ENCODE data around the gene ADGRF5. TPM values are rescaled to one million over a fixed set of nuclear protein-coding genes. Genes with fewer than 3 reads are reported as not detected.
A peak's percentile ranks its signal among the peaks of the same experiment; 100 is the strongest.

Gene ADGRF5
- total RNA-seq, 1 donor from 2014 or later = 39.9 TPM

DNA sequence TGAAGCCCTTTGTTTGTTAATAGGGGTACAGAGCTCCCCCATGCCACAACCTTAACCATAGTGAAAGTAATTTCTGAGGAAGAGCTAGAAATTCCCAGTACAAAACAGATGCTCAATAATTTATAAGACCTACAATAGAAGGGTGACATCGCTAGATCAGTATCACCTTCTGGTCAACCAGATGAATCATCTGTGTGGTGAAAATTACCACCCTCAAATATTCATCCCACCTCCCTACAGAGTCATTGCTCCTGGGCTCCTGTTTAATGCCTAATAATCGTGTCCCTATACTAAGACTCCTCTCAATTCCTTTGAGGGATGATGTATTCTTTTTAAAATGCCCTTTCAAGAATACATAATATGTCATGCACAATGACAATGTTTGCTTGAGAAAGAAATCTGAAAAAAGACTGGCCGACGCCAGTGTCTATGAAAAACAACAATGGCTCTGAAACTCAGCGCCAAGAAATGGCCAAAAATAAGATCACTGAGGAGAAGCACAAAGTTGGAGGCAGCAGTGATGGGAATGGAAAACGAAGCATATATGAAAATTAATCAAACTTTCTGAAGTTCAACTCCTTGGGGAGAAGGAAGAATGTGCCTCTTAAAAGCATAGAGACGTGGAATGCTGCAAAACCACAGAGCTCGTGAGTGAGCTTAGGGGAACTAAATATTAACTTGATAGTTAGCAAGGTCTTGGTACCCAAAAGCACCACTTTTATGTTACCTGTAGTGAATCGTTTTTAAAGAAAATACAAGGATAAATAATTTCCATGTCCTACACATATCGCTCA lies 11.0 kb upstream of the ADGRF5 start:
- DNase-seq = no peak

DNA sequence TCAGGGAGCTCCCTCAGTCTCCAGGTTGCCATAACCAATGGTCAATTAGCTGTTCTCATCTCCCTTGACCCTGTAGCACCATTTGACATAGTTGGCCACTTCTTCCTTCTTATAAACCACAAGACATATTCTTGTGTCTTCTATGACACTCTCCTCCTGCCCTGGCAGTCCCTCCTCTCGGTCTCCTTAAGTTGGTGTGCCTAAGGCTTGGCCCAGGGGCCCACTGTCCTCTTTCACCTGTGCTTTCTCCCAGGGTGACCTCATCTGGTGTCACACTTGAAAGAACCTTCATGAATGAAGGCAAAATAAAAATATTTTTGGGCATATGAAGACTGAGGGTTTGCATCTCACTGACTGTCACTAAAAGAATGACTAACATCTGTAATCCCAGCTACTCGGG lies 9.7 kb upstream of the ADGRF5 start:
- no peak for DNase-seq

DNA sequence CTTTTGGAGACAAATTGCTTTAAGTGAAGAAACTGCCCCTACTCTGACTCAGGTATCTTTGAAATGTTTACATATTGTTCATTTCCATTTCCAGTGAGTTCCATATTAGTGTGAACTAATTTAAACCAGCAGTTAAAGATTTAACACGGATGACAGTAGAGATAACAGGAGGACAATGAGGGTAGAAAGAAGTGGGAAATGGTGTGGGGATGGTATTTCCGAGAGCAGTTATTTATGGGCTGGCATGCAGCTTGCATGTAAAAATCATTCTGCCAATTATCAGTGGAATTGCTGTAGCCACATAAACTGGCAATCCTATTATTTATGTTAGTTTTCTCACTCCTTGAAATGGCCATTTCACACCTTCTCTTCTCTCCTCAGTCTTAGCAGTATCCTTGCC lies 8.6 kb upstream of the ADGRF5 start:
- DNase-seq = no peak

DNA sequence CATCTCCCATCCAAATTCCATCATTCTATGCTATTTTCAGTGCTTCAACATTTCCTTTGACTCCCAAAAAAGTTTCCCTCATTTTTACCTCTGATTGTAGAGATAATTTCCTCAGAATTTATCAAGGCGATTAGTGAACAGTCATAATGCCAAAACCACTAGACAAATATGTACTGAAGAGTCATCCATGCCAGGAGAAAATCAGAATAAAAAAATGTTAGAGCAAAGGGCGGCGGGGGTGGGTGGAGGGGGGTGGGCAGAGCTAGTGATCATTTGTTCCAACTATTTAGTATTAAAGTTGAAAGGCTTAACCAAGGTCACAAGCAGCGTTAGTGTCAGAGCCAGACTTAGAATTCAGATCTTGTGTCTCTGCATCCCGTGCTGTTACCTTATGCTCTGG lies 5.3 kb upstream of the ADGRF5 start:
- no peak for DNase-seq

DNA sequence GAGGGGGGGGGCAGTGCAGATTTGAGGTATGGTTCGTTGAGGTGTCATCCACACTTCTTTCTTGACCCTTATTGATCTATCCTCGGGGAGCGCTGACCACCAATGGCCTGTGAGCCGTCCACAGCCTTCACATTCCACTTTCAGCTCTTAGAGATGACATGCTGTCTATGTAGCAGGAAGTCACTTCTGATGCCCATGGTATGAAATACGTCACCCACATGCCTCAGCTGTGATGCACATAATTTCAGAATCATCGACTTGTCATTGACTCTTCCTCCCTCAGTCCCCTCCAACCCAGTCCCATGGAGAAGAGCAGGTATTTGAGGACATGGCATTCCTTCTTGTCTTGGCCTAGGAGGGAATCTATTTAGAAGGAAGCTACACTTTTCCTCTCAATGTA lies 4.7 kb upstream of the ADGRF5 start:
- DNase-seq = no peak

DNA sequence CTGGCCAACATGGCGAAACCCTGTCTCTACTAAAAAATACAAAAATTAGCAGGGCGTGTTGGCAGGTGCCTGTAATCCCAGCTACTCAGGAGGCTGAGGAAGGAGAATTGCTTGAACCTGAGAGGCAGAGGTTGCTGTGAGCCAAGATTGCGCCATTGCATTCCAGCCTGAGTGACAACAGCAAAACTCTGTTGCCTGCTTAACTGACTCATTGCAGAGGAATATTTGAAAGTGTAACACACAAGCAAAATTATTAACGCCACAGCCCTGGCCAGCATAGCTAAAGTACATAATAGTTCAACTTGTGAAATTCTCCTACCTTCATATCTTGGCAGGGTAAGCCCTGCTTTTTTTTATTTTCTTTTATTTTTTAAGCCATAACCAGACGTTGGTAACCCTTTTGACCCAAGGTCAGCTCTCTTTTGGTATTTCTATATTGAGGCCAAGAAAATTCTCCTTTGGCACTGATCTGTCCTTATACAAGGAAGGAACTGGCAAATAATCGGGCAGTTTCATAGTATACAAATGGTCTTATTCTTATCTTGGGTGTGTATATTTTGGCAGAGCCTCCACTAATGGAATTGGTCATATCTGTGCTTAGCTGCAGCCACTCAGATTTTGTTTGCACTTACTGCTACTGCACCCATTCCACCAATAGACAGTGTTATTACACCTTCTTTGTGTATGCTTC lies 4.0 kb upstream of the ADGRF5 start:
- DNase-seq = no peak

DNA sequence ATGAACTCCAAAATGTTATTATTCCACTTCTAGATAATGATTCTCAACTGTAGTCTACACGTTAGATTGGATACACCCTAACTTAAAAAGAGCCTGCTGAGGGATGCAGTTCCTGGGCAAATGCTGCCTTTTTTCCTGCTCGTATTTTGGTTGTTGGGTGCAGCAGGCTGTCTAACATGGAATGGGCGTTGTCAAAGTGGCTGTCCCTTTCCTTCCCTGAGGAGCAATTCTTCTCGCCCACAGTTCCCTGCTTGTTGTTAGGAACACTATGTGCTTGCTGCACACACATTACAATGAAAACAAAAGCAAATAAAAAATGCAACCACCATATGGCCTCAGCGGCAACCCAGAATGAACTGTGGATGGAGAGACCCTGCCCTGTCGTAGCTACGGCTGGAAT lies 1.7 kb upstream of the ADGRF5 start:
- no peak for DNase-seq

DNA sequence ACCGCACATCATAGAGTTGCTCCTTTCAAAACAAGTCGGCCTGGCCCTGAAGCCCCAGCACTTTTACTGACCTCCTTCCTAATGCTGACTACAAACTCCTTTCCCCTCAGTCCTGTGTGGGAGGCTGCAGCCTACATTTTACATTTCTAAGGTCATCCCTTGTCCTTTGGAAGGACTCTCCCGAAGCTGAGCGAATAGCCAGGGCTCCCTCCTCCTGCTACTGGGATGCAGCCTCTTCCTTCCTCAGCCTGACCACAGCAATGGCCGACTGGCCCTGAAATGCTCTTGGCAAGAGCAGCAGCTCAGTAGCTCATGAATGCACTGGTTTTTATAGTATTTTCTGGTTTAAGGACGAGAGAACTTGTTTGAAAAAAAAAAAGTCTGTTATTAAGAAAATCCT lies 679 bp downstream of the ADGRF5 start:
- DNase-seq = no peak

DNA sequence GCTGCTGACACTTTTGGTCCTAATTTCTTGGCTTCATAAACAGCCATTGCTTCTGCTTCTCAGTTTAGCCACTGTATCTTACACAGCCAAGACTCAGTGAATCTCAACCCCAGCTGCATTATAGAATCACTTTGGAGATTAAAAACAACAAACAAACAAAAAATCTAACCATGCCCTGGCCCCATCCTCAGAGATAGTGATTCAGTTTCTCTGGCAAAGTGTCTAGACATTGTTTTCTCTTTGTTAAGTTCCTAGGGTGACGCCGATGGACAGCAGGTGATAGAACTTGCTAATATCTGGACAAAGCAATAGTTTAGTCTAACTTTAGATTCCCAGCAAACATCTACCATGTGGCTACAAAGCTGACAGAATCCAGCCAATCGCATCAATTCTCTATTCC lies 2.9 kb downstream of the ADGRF5 start:
- DNase-seq = peak; percentile 10

DNA sequence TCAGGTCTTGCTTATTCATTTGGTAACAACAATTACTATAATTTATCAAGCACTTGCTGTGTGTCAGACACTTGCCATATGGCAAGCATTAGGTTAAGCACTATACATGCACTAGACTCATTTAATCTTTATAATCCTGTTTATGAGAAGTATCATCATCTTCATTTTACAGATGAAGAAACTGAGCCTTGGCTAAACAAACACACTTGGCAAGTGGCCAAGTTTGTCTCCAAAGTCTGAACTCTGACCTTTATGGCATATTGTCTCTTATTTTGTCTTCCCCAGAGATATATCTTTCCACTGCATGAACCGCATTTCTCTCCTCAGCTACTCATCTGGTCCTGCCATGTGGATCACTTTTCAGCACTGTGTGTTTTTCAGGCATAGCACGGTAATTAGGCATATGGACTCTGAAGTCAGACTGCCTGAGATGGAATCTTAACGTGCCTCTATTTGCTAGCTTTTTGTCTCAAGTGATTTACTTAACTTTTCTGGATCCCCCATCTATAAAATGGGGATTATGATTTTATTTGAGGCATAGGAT lies 4.7 kb downstream of the ADGRF5 start:
- DNase-seq = no peak

DNA sequence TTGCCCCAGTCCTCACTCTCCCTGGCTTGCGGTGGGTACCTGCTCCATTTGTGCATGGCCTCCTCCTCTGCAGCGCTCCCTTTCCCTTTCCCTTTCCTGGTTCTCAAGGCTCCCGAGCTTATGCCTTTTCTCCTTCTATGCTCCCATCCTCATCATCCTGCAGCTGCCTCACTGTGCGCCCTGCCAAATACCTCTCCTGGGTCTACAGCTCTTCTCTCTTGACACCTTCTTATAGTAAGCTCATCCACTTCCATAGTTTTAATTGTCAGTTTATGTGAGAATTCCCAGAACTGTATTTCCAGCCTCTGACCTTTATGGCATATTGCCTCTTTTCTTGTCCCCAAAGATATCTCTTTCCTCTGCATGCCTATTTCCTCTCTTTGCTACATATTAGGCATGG lies 5.9 kb downstream of the ADGRF5 start:
- no peak for DNase-seq

DNA sequence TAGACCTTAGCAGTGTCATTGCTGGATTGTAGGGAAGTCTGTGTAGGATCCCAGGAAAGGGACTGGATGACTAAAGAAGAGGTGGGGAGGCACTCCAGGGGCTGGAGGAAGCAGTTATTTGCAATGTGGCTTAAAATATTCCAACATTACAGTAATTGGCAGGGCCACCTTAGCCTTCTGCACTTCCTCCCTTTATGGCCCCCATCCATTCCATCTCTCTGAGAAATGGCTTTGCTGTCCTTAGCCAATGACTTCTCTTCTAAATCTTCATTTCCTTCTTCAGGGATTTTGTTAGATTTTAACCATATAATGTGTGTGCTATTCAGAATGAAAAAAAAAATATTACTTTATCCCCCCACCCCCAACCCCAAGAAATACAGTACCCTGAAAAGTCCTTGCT lies 6.4 kb downstream of the ADGRF5 start:
- no peak for DNase-seq

DNA sequence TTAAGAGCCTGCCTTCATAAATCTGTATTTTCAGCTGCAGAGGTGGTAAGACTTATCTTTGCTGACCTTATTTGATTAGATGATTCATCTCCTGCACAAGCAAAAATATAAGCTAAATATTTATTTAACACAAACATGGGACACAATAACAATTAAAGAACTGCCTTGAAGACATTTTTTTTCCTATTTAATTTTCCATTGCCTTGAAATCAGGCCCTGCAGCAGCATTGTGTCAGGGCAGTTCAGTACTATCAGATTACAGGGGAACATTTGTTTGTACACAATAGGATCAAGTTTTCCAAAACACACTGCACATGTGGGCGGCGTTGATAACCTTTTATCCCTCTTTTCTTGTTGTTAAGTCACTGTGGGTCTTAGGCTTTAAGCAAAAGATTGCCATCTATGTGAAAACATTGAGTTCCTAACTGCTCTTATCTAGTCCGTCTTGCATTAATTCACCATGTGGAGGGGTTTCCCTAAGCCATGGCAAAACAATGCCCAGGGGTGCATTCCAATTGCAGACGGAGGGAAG lies 7.4 kb downstream of the ADGRF5 start:
- no peak for DNase-seq

DNA sequence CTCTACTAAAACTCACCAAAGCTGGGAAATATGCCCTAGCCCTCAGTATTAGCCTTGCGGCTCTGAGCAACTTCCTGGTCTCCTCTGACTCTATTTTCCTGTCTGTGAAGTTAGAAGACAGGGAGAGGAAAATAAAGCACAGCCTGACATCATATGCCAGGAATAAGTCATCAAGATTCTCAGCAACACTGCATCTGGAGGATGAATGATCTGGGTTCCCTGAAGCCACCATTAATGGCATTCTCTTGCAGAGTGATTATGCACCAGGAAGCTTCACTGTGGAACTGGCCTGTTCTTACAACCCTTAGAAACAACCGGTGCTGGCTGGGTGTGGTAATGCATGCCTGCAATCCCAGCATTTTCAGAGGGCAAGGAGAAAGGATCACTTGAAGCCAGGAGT lies 12.4 kb downstream of the ADGRF5 start:
- no peak for DNase-seq

DNA sequence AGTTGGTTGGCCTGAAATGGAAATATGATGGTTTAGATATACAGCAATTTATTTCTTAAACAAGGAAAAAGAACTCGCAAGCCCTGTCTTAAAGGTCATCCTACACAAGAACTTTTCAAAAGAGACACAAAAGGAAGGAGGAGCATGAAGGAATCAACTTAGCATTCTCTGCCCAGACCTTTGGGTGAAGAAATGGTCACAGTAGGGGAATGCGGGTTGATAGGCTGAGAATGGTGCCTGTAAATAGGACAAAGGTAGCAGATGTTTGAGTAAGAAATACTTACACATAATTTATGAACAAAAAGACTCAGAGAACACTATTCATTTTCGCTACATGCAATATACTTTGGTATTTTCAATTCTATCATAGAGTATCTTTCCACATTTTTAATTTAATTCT lies 15.0 kb downstream of the ADGRF5 start:
- no peak for DNase-seq

DNA sequence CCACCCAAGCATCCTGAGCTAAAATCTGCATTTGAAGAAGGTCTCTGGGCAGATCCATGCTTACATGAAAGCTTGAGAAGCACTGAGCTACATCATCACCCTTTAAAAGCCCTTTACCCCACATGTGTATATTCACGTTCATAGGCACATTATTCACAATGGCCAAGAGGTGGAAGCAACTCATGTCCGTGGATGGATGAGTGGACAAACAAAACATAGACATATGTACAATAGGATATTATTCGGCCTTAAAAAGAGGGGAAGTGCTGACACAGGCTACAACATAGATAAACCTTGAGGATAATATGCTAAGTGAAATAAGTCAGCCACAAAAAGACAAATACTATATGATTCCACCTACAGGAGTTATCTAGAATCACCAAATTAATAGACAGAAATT lies 17.6 kb downstream of the ADGRF5 start:
- DNase-seq = no peak

DNA sequence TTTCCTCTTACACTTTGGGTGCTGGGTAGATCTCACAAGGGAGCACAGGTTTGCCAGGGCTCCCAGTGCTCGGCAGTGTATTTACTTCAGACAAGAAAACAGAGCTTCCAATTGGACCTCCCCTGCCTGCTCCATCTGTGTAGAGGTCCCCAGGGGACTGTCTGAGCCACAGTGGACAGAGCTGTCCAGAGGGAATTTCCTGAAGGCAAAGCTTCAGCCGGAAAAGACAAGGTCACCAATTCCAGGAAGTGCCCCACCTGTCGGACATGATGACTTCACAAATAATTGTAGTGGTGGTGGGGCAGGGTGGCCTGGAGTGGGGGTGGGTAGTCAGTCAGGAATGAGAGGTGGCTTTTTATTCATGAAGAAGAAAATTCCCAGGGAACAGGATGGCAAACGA lies 18.6 kb downstream of the ADGRF5 start:
- DNase-seq = no peak

DNA sequence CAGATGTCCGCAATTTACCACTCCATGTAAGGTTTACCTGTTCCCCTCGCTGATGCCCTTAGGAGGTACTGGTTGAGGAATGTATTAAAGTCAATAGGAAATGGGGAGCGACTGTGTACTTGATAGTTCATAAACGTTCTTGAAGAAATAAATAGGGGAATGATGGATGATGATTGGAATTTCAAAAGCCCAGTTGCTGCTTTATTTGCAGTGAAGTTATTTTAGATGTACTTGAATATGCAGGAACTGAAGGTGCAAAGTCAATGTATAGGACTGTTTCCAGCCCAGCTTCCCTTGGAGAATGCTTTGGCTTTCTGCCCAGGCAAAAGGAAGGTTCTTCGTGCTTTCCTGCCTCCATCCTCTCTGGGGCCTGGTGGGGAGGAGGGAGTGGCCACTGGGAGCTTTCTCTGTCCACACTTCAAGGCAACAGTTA lies 19.8 kb downstream of the ADGRF5 start:
- peak; percentile 47 for DNase-seq

DNA sequence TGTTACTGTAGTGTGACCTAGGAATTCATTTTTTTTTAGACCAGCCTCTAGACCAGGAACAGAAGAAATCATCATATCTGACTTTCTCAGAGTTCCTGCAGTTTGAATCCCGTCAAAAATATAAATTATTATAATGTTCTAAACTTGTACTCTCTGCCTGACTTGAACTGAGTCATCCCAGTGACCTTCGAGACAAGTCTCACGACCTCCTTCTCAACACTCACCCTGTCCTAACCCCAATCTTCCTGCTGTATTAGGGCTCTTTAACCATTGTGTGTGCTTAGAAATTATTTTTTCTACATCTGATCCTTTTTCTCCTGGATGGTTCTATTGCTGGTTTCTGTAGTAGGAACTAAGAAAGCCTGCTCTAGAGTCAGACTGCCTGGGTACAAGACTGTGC lies 21.5 kb downstream of the ADGRF5 start:
- no peak for DNase-seq

DNA sequence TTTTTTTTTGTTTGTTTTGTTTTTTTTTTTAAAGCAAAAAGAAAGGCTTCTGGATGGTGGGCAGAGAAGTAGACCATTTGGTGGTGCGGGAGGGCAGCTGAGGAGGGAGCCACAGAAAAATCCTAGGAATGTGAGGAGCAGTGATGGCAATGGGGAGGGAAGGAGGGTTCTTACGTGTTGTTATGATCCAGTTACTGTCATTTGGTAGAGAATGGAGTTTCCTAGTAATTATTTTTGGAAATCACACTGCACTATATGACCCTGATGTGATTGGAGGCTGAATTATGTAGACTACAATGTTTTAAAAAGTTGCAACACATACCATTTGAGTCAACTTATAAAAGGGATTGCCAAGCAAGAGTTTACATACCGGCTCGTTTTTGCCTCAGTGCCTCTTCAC lies 22.1 kb downstream of the ADGRF5 start:
- DNase-seq = no peak

DNA sequence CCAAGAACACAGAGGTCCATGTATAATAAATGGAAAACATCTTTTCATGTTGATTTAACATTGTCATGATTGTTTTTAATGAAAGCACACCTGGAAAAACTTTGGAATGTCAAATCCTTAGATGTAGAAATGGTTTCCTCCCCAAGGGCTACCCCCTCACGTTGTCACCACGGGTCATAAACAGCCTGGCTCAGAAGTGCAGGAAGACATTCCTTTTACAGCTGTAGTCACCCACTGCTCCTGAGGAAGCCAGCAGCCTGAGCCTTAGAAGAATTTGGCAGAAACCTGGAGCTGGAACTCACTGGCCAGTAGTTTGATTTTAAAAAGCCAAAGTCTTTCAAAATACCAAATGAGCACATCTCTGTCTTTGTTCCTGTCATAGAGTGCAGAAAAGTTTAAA lies 23.7 kb downstream of the ADGRF5 start:
- no peak for DNase-seq

DNA sequence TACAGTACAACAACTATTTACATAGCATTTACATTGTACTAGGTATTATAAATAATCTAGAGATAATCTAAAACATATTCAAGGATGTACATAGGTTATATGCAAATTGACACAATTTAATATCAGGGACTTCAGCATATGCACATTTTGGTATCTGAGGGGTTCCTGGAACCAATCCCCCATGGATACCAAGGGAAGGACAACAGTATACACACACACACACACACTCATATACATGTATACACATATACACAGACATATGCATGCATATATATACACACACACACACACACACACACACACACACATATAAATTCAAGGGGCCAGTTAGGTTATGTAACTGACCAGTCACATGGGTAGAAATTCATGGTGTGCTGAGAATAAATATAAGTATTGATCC lies 24.9 kb downstream of the ADGRF5 start:
- DNase-seq = no peak

DNA sequence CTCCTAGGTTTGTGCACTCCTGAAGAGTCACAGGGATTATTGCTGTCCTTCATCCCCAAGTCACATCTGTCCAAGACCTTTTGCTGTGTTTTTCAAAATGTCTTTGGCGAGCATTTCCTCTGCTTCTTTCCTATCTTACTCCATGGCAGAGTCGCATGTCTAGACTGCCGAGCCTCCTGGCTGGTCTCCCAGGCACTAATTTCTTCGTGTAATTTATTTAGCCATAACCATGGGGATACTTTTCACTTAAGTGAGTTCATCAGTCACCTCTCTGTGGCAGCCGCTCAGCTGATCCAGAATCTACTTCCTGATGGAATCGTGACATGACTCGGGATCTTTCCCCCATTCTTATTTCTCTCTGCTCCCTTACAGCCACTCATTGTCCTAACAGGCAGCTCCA lies 25.8 kb downstream of the ADGRF5 start:
- DNase-seq = no peak

DNA sequence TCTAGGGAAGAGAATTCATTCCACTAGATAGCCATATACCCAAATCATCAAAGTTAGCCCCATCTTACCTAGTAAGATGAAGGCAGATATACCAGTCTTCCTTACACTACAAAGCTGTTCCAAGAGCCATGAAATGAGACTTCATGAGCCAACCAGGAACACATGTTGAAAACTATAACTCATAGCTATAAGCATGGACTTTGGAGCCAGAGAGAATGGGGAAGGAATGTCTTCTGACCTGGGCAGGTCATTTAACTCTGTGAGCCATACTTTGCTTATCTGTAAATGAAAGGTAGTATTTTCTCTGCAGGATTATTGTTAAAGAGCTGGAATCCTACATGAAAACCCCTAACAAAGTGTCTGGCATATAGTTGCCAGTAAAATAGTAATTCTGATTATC lies 27.3 kb downstream of the ADGRF5 start:
- DNase-seq = no peak

All from tongue (tissue), 2 donors.